NCI-H1417 (cell line): ENCODE results near the gene ALKBH3.
A peak's percentile ranks its signal among the peaks of the same experiment; 100 is the strongest.

Experiments used
- DNase-seq, 3 experiments: peaks; one replicate each; lab custom pipeline; 2025; lab: John Stamatoyannopoulos, UW

ALKBH3 gene

DNA sequence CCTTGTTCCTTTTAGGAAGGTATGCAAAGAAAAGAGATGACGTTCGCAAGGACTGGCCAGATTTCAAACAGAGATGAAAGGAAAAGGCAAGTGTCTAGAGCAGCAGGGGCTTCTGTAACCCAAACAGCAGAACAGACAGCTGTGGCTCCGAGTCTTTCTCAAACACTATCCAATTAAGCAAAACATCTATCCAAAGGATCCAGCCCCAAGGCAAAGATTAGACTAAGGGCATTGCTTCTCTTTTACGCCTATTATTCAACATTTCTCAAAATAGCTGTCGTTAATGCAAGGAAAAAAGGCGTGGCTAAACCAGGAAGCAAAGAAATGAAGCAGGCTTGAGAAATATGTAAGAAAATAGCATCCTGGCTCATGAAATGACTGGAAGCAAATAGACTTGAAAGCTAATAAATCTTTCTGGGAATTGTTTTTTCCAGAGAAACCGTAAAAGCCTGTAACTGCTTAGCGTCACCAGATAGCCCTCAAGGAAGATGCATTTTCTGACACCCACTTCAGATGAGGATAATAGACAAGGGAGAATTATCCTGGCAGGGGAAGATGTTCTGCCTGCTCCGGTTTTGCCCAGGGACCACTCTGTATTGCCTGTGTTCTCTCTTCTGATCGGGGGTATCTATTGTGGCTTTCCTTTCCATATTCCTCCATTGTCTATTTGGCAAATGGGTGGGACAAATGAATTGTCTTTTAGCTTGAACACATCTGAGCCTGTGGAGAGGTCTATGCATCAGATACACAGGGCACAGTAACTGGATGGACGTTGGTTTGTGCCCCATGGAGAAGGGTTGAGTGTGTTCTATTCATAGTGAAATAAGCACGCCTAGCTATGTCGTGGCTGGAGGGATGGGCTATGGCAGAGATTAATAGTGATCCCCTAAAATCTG is 82.0 kb downstream of the ALKBH3 start:
- DNase-seq: peak; percentile 37 to 69 (median 63)

DNA sequence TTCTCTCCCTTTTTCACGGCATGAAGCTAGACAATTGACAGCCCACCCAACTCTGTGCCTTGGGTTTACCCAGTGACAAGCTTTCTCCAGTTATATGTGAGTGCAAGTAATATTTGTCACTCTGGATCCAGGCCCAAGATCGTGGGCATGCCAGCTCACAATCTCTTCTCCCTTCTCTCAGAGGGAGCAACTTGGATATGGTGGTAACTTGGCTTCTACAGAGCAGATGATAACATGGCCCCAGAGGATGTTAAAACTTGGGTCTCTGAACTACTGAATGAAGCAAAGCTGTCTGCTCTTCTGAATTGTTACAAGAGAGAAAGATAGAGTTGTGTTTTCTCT is 82.6 kb downstream of the ALKBH3 start:
- no peak for DNase-seq

DNA sequence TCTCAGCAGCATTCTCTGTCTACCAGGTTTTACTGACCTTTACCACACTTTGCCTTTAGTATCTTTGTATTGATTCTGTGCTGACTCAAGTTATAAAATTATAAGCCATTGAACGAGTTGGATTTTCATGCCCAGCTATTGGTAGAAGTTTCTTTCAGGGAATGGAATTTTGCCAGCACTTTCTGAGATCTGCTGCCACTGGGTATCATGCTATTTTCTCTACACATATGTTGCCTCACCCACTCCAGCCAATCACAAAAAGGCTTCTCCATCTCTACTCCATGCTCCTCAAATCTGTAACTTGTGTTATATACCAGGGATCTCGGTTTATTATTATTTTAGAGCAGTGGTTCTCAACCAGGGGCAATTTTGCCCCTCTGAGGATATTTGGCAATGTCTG is 87.0 kb downstream of the ALKBH3 start:
- no peak for DNase-seq

DNA sequence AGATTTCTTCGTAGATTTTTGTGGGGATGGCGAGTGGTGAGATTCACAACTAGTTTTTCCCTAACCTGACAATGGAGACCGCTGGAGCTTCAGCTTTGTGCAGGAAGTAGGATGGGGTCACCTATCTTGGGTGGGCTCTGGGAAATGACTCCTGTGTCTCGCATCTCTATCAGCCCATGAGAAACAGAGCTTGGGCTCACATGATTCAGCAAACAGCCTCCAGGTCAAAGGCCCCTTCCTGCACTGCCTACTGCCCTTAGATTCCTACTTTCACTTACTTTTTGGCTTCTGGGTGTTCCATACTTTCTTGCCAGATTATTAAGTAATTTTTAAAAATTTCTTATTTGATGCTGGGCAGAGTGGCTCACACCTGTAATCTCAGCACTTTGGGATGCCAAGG is 88.1 kb downstream of the ALKBH3 start:
- no peak for DNase-seq

DNA sequence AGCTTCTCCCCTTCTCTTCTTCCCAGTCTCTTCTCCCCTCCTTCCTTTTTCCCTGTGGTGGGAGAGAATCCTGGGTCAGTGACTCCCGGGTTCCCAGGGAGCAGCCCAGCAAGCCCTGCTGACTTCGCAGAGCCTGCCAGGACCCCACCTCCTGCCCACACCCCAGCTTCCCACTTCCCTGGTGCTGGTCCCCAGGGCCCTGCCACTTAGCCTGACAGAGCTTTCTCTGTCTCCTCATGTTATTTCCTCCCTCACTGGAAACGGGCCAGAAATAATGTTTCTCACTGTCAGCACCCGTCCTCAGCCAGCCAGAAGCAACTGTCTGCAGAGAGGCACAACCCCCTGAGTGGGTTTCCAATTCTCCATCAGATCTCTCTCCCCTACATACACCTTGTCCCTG is 88.9 kb downstream of the ALKBH3 start:
- DNase-seq: peak in 1 of 3 experiments; percentile 5
